Measurements from ENCODE around the gene GZMH. TPM values are rescaled to one million over a fixed set of nuclear protein-coding genes. Genes with fewer than 3 reads are reported as not detected.
A peak's percentile ranks its signal among the peaks of the same experiment; 100 is the strongest.
"Not testable (repeated sequence)": the region's sequence is repeated elsewhere in the genome, so short reads cannot be mapped to it uniquely, and the experiment has no call there.

Gene GZMH
- not detected in 2 replicates for total RNA-seq (2014; rRNA removed)
- polyA plus RNA-seq (2012), result not detected

- no peak for DNase-seq (ENCODE audit: low read depth)
Measured at GRCh38 chr14:24609655-24610344, at the start of gene GZMH. TSS of gene GZMH (minus strand) at chr14:24609685. CDS start at chr14:24609613, 72 bp downstream.

DNA sequence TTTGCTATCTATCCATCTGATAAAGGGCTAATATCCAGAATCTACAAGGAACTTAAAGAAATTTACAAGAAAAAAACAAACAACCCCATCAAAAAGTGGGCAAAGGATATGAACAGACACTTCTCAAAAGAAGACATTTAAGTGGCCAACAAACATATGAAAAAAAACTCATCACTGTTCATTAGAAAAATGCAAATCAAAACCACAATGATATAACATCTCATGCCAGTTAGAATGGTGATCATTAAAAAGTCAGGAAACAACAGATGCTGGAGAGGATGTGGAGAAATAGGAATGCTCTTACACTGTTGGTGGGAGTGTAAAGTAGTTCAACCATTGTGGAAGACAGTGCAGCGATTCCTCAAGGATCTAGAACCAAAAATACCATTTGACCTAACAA is 38.9 kb upstream of the GZMH start:
- DNase-seq (ENCODE audit: low read depth), result not testable (repeated sequence)

- DNase-seq (ENCODE audit: low read depth), result no peak
Measured at GRCh38 chr14:24639905-24640304, 30.4 kb upstream of the GZMH start.

- DNase-seq (ENCODE audit: low read depth), result no peak
Measured at GRCh38 chr14:24639270-24639669, 29.8 kb upstream of the GZMH start.

GRCh38 chr14:24634158-24634557 is 24.7 kb upstream of the GZMH start, which contains the start of gene GZMB:
TSS of gene GZMB (minus strand) at chr14:24634190. CDS start at chr14:24634160, 30 bp downstream.
- no peak for DNase-seq (ENCODE audit: low read depth)

DNA sequence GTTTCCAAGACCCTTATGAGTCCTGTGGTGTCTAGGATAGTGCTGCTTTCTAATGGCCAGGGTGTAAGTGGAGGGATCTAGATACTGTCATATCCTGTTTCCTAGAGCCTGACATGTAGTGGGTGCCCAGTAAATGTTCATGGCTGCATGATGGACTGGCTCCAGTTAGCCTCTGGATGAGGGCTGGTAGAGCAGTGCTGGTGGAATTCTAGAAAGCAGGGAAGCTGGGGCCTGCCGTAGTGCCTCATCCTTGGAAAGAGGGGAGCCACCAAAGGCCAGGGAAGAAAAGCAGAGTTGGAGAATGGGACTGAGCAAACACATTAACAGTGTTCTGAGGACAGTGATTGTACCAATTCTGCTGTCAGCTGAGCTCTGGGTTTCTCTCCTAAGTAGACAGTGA is 23.9 kb upstream of the GZMH start:
- DNase-seq (ENCODE audit: low read depth), result no peak

DNA sequence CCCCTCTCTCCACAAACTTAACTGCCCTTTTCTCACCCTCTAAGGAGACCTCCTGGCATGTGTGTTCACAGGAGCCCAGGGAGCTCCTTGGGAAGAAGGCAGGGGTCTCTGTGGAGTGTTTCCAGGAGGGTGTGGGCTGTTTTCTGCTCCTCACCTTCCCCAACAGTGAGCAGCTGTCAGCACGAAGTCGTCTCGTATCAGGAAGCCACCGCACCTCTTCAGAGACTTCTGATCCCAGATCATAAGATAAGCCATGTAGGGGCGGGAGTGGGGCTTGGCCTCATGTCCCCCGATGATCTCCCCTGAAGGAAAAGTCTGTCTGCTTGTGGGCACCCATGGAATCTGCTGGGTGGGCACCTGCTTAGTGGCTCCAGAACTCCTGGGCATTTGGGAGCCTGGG is 23.3 kb upstream of the GZMH start:
- no peak for DNase-seq (ENCODE audit: low read depth)

- DNase-seq (ENCODE audit: low read depth), result no peak
Measured at GRCh38 chr14:24632336-24632735, 22.9 kb upstream of the GZMH start.

DNA sequence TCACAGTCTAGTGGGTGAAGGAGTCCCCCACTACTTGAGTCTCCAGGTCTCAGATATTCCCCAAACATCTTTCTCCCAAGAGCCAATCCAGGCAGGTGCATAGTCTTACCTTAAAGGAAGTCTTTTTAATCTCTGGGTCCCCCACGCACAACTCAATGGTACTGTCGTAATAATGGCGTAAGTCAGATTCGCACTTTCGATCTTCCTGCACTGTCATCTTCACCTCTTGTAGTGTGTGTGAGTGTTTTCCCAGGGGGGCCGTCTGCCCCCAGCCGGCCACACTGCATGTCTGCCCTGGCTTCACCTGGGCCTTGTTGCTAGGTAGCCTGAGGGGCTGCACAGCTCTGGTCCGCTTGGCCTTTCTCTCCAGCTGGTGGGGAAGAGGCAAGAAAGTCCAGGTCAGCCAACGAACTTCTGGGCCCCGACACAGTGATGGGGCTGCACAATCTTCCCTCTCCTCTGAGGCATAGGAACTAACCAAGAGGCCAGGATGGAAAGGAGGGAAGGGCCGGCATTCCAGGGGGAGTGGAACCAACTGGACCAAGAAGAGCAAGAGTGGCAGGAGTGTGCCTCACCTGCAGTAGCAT is 22.4 kb upstream of the GZMH start:
- DNase-seq (ENCODE audit: low read depth), result no peak

- DNase-seq (ENCODE audit: low read depth), result peak; percentile 1
Measured at GRCh38 chr14:24630872-24631477, 21.5 kb upstream of the GZMH start.

- DNase-seq (ENCODE audit: low read depth), result no peak
Measured at GRCh38 chr14:24630087-24630871, 20.8 kb upstream of the GZMH start.

GRCh38 chr14:24629521-24629920 is 20.0 kb upstream of the GZMH start:
- DNase-seq (ENCODE audit: low read depth), result no peak

DNA sequence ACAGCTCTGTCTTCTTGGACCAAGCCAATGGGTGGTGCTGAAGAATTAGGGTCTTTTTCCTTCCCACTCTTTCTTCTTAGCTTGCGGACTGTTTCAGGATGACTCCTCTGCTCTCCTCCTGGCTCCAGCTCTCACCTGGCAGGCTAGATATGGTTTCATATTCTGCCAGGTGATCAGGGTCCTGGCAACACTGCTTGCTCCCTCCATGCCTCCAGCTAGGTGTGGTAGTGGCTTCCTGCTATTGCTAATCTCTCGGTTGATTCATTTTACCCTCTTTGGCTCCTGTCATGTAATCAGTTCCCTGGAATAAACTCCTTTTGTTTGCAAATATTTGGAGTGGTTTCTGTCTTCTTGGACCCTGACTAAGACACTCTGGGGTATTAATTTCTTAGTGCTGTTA is 4.3 kb upstream of the GZMH start:
- DNase-seq (ENCODE audit: low read depth), result no peak

- no peak for DNase-seq (ENCODE audit: low read depth)
Measured at GRCh38 chr14:24613241-24613640, 3.8 kb upstream of the GZMH start.

GRCh38 chr14:24612196-24612595 is 2.7 kb upstream of the GZMH start:
- no peak for DNase-seq (ENCODE audit: low read depth)

DNA sequence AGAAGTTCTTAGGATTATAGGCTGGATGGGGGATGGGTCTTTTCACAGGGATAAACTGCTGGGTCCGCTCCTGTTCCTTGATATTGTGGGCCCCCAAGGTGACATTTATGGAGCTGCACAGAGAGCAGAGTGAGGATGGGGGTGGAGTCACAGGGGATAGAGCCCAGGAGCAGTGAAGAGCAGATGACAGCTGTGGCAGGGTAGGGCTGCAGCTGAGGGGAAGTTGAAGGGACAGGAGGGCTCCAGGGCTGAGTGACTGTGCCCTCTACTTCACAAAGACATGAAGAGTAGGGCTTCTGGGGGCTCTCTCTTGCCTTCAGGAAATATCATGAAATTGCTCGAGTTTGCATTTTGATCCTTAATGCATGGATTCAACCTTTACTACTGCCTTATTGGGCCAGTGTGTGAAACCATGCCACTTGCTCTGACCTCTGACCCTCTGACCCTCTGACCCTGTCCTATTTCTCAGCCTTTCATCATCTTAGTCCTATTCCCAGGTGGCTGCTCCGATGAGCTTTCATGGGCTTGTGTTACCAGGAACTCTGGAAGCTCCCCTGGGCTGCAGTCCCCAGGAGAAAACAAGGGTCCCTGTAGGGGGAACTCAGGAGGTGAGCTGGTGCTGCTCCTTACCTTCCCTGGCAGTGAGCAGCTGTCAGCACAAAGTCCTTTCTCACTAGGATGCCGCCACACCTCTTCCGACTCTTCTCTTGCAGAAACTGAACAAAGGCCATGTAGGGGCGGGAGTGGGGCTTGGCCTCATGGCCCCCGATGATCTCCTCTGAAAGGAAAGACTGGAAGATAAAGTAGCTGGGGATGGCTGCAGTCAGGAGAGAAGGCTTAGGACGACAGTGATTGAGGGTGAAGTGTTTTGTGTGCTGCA is 1.6 kb downstream of the GZMH start:
- DNase-seq (ENCODE audit: low read depth), result no peak

- no peak for DNase-seq (ENCODE audit: low read depth)
Measured at GRCh38 chr14:24607081-24607480, 2.4 kb downstream of the GZMH start.

DNA sequence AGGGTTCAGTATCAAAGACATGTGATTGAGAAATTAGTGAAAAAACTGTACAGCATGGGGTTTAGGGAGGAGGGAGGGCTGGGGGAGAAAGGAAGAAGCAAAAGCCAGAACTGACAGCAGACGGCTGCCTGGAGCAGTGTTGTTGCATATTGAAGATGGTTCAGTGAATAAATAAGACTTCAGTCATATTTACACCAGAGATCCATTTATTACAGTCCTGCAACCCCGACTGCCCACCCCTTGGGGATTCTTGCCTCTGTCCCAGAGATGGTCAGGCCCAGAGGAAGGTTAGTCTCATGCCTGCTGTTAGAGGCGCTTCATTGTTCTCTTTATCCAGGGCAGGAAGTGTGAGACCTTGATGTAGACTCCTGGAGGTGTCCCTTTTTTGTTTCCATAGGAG is 3.2 kb downstream of the GZMH start:
- DNase-seq (ENCODE audit: low read depth), result no peak

DNA sequence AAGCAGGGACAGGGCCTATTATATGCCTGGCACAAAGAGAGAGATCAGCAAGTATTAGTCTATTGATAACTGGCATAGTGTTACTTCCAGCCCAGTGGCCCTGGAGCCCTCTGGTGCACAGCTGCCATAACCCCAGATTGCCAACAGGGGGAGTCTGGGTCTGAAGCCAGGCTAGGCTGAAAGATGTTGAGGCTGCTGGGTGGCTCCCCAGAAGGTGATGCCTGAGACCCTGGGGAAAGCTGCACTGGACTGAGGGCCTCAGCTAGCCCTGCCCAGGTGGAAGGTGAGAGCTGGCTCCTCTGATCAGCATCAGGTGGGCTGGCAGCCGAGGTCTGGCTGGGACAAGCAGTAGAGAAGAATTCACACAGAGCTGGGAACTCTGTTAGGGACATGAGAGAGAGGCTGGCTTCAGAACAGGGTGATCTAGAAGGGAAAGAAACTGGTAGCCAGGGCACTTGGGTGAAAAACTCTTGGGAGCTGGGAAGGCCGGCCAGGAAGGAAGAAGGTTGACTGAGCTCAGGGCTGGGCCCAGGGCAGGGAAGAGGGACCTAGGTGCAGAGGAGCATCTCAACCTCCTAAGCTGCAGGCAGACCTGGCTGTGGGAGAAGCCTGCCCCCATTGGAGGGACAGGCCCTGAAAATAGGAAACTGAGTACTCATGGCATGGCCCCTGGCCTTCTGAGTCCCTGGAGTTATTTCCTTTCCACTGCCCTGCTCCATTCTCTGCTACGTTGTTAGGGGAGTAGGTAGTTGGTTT is 3.9 kb downstream of the GZMH start:
- no peak for DNase-seq (ENCODE audit: low read depth)

- DNase-seq (ENCODE audit: low read depth), result no peak
Measured at GRCh38 chr14:24597403-24597802, 12.1 kb downstream of the GZMH start.

Data from LHCN-M2 (cell line).